GM18526 (cell line): ENCODE results near the gene ZCCHC24.

Experiments used
- POLR2A ChIP-seq: IDR thresholded peaks from 3 replicates; pipeline ENCODE4 v1.6.1; 2011; ENCODE audit not compliant: insufficient read length; ENCODE audit errors: extremely low read depth

ZCCHC24 gene

DNA sequence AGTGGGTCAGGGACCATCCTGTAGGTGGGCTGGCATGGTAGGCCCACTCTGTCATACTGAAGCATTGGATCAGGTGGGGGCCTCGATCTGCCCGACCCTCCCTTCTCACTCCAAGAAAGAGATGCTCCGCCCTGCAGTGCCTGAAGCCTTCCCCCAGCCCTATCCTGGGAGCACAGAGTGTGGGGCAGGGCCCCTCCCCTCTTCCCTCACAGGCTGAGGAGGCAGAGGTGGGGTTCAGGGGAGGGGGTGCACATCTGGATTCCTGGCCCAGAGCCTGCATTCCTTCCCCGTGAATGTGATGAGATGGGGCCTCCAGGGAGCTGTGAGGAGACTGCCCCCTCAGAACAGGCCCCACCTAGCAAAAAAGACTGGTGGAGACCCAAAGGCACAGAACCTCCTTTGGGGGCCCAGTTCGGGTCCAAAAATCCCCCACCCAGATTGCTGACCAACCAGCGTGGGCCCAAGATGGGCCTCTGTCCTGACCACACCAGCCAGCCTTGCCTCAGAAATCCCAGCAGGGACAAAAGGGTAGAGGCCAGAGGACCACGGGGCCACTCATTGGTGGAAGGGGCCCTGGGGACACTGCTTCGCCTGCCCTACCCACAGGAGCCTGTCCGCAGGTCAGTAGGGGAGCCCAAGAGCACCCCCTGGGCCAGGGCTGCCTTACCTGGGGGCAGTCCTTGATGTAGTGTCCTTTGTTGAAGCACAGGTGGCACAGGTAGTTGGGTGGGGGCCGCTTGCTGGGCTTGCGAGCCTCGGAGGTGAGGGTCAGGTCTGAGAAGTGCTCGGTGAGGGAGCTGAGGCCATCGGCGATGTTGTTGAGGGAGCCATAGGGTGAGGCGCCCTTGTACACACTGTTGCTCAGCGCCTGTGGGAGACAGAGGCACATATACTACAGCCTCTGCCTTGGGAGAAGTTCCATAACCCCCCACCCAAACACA lies 13.3 kb downstream of the ZCCHC24 start:
- no peak for TF ChIP-seq POLR2A

DNA sequence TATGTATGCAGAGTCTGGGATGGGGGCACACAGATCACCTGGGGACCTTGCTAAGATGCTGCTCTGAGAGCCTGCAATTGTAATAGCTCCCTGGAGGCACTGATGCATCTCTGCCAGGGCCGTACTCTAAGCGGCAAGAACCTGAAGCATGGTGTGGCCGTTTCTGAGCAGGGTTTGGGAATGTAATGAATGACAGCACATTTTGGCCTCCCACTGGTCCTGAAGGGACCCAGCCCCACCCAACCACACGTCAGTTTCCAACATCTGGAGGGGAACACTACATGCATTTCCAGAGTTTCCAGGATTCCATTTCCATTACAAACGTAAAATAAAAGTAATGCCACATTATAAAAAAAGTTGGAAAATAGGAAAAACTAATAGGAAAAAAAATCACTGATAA lies 14.0 kb downstream of the ZCCHC24 start:
- no peak for TF ChIP-seq POLR2A

DNA sequence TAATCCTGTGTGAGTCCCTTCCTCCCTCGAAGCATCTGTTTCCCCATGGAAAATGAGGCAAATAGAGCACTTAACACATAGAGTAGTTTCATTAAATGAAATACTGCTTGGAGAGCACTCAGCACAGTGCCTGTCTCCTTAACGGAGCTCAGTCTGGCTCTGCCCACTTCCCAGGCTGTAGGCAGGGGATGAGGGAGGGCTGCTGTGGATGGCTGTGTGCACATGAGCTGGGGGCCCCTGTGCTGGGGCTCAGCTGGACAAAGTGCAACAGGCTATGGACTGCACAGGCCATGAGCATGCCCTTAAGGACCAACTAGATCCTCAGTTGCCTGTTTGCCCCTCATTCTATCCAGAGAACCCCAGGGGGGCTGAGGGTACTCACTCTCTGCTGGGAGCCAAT lies 14.5 kb downstream of the ZCCHC24 start:
- TF ChIP-seq POLR2A: no peak

DNA sequence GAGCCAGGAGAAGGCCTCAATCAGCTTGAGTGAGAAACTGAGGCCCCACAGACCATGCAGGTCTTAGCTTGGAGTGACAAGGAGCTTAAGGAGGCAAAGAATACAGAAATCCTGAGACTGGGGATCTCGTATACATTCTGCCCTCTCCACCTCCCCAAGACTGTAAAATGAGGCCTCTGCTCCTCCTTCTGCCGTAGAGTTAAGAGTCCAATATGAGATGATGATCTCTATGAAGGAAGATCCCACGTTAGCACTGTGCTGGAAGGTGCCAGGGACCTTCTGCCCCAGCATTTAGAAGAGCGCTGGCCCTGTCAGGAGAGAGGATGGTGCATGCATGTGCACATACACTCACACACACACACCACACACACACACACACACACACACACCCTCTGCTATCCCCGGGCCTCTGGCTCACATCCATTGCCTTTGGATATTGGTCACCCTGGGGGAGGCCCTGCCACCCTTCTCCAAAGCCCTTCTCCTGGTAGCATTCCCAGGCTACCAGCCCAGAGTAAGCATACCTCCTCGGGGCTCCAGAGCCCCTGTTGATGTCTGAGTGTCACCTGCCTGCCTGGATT lies 15.0 kb downstream of the ZCCHC24 start:
- TF ChIP-seq POLR2A: no peak

DNA sequence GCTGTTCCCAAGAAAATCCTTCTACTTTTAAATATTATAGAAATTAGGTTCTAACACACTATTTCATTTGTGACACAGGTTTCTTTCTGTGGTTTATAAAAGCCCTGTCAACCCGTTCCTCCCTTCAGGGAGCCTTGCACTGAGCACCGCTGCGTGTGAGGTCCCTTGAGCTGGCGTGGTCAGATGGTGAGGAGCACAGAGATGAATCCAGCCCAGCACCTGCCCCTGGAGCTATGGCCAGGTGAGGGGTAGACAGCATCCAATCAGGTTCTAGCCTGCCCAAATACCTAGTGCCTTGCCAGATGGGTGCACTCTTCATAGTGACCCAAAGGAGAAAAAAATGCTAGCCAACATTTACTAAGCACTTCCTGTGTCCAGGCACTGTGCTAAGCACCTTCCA lies 15.7 kb downstream of the ZCCHC24 start:
- no peak for TF ChIP-seq POLR2A

DNA sequence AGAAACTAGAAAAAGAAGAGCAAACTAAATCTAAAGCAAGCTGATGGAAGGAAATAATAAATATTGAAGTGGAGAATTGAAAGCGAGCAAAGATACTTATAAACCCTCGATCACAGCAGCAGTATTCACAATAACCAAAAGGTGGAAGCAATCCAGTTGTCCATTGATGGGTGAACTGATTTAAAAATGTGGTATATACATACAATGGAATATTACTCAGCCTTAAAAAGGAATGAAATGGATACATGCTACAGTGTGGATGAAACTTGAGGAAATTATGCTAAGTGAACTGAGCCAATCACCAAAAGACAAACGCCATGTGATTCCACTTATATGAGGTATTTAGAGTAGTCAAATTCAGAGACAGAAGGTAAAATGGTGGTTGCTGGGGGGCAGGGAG lies 17.5 kb downstream of the ZCCHC24 start:
- TF ChIP-seq POLR2A: no peak

DNA sequence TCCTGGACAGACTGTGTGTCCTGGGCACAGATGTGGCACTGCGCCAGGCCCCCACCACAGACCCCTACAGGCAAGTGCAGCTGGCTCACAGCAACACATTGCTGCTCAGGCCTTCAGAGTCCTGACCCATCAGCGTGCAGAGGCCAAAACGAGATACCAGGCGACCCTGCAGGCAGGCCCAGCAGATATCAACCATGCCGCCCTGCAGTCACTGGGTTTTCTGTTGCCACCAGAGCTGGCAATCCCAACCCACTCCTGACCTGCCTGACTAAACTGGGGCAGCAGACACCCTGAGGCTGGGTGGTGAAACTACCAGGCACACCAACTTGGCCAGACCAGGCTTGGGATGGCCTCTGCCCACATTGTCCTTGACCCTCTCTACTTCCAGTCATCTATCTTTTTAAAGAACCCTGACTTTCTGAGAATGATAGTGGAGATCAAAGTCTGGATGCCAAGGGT lies 20.3 kb downstream of the ZCCHC24 start:
- no peak for TF ChIP-seq POLR2A

DNA sequence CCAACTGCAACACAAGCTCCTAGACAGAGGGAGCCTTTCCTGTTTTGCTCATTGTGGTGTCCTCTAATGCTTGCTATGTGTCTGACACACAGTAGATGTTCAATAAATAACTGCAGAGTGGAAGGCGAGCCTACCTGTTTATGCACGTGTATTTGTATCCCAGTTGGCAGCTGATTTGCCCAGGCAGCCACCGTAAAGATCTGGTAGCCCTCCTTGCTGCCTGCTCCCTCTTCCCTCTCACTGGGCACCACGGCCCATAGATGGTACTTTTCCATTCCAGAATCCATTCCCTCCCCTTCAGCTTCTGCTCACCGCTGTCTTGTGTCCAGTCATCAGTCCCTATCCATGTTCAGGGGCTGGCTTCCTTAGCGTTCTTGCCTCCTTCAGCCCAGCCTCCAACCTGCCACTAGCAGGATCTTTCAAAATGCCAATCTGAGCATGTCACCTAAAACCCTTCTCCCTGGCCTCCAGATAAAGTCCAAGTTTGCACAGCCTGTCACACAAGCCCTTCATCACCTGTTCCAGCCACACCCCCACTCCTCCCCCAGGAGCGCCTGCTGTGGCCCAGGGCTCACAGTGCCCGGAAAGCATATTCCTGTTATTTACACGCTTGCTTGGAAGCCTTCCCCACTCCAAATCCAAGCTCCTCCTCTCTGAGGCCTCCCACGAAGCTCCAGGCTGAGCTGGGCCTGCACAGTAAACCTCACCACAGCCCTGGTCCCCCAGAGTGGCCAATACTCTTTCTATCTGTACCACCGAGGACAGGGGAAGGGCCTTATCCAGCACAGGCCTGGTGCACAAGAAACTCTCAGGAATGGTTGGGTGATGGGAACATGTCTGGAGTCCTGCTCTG lies 21.0 kb downstream of the ZCCHC24 start:
- TF ChIP-seq POLR2A: no peak

DNA sequence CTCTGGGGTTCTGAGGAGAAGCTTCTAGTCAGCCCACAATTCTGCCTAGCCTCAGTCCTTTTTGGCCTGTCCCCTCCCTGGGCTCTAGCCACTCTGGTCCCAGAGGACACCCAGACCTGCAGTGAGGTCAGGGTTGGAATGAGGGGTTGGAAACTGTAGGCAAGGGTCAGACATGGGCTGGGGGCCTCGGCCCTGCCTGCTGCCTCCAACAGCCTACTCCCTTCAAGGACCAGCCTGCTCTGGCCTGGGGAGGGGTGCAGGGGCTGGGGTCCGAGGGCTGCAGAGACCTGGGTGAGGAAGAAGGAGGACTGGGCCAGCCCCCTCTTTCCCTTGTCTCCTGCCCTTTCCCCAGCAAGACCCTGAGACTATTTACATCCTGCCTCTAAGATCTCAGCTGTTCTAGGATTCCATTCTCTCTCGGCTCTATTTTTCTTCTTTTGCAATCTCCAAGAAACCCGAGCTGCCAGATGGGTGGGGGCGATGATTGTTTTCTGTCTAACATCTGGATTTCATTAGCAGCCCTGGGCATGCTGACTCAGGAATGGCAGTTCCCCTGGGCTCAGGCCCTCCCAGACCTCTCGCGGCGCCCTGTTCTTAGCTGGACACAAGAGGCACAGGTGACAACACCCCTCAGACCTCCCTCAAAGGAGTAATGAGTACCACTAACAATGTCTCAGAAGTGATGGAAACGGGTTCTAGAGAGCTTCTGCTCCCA lies 23.1 kb downstream of the ZCCHC24 start:
- no peak for TF ChIP-seq POLR2A

DNA sequence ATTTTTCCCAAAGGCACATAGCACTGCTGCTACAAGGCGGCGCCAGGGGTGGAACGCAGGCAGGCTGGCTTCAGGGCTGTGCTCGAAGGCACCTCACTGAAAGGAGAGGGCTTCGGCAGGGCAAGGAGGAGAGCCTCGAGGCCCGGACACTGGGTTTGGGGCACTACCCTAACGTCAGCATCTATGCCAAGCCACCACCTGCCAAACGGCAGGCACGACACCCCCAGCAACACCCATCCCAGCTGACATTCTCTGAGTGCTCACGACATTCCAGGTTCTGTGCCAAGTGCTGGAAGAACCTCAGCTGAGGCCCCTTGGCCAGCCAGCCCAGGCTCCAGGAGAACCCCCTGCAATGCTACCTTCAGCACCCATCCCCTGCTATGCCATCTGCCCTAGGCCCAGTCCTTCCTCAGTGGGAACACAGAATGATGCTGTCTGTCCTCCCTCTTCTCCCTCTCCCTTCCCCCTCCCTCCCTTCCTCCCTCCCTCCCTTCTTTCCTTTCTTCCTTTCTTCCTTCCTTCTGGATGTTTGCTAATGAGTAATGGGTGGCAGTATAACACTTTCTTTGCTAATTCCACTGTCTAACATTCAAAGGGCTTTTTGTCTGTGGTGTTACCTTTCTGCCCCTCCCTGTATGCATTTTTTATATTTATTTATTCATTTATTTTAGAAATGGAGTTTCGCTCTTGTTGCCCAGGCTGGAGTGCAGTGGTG lies 24.3 kb downstream of the ZCCHC24 start:
- no peak for TF ChIP-seq POLR2A

DNA sequence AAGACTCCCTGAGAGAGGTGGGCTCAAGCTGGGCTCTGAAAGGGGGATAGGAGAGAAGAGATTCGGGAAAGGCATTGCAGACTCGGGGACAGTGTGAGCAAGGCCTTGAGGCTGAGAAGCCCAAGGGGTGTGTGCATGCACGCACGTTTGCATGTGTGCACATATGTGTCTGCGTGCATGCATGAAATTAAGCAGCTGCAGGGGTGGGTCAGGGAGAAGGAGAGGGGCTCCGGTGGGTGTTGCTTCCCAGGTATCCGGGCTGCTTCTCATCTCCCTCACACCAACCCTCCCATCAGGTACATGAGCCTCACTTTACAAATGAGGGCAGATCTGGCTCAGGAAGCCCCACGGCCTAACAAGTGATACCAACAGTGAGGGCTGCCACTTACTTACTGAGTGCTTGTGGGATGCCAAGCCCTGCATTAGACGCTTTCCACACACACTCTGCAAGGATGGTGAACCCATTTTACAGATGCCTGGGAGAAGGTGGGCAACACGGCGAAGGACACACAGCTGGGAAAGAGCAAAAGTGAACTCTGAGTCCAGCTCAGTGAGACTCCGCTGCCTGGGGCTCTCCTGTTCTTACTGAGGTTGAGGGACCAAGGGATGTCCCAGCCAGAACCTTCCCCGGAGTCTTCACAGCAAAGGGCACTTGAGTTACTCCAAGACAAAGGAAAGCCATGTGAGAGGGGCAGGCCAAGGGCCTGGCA lies 26.4 kb downstream of the ZCCHC24 start:
- no peak for TF ChIP-seq POLR2A

DNA sequence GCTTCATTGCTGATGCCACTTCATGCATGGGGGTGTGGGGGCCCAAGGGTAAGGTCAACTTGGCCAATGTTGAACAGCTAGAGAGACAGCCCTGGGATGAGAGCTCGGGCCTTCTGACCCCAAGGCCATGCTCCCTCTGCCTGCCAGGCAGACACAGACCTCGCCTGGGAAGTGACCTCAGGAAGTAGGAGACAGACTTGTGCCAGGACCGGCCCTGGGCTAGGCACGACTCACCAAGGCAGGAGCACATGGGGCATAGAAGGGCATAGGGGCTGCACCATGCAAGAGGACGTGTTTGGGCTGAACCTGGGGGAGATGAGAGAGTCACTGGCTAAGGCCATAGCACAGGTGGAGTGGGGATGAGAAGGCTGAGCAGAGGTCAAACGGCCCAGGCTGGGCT lies 27.1 kb downstream of the ZCCHC24 start:
- TF ChIP-seq POLR2A: no peak

DNA sequence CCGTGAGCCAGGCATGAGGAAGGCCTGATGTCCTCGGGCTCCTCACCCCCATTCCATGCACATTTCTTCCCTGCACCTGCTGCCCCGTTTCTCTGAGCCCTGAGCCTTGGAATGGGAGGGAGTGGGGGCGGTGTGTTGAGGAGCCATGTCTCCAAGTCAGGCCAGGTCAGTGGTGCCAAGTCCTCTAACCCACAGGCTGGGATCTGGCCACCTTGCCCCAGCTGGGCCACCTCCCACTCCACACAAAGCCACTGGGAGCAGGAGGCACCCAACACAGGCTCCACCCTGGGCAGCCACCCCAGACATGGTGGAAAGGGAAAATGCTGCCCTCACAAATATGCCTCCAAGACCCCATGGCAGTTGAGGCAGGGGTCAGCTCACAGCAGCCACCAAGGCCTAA lies 27.7 kb downstream of the ZCCHC24 start:
- TF ChIP-seq POLR2A: no peak

DNA sequence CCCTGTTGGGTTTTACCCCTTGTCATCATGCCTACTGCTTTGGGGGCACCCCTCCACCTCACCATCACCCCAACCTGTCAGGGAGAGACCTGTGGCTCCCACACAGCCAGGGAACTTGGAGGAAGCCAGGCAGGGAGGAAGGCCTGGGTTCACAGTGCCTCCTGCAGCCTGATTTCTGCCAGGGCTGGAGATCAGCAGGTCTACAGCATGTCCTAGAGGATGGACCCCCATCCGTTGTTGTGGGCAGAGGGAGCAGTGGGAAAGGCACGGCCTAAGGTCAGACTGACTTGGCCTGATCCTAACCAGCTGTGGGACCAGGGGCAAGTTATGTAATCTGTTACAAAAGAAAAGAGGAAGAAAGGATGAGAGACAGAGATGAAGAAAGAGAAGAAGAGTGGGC lies 28.2 kb downstream of the ZCCHC24 start:
- no peak for TF ChIP-seq POLR2A
